ENCODE data around the gene WDFY3. TPM values are rescaled to one million over a fixed set of nuclear protein-coding genes. Genes with fewer than 3 reads are reported as not detected.

Gene WDFY3
- total and polyA plus RNA-seq, 2 of the 13 experiments (the other 11 are each of a cell fraction or from before 2014, with no cell fraction given): 16.7 to 24.5 TPM

- no peak overlapping the region for H3K4me3 ChIP-seq (replicated peaks in 1 of 3; ENCODE audit: insufficient read depth in 1 of 3, low read depth in 2 of 3, low read length in 3 of 3)
- intact Hi-C loops (cut with micrococcal nuclease; ENCODE audit: unreplicated experiment) (no loop called here), in situ Hi-C loops (cut with HindIII; ENCODE audit: extremely low pct_ligation_motif_present, low pct_unique_long_range_greater_than_20kb) (no loop called here)
- FAIRE-seq (no peak), DNase-seq (ENCODE audit: low spot score) (no peak), ATAC-seq (no peak)
- H4K20me1 ChIP-seq (ENCODE audit: insufficient read depth, low read length): no peaks in the 10 kb centered on the region
- H3K9ac ChIP-seq (ENCODE audit: insufficient read depth, low read depth, low read length): no peak overlapping the region
- ChIA-PET POLR2A (no interaction called here), CTCF (ENCODE audit: low intra/inter-chr PET ratio, low total read pairs) (no interaction called here)
- H3K27me3 ChIP-seq (ENCODE audit: control insufficient read depth in 1 of 2, insufficient read depth in 2 of 2, low read length in 2 of 2): no peaks in the 10 kb centered on the region
- no peak overlapping the region for H3K4me2 ChIP-seq (ENCODE audit: low read depth, low read length)
- TF ChIP-seq ZNF879 (CRISPR knock-in tag; IDR thresholded peaks at IDR 0.05): no peak
- no peak for TF ChIP-seq TEAD2 (CRISPR knock-in tag; IDR thresholded peaks at IDR 0.05)
- H3K9me3 ChIP-seq (ENCODE audit: low read length): no peaks in the 10 kb centered on the region
- H2AFZ ChIP-seq (ENCODE audit: low read length): no peak overlapping the region
- H3K4me1 ChIP-seq (ENCODE audit: insufficient read depth, low read length): no peaks in the 10 kb centered on the region
- H3K79me2 ChIP-seq (ENCODE audit: insufficient read depth, low read length): no peaks in the 10 kb centered on the region
- 0 out of 5 replicates have a peak, but pooled peaks cover 0 to 4% of the 10 kb centered on the region in 2 experiments for H3K36me3 ChIP-seq (replicated peaks in 1 of 2; ENCODE audit: control insufficient read depth in 1 of 2, insufficient read depth in 2 of 2, low read length in 2 of 2)
- BruUV-seq (replicated peaks): no TSS peak
- no peak overlapping the region for H3K27ac ChIP-seq (ENCODE audit: extremely low read length, insufficient read depth, low read length)
- WGBS (ENCODE audit: low lambda C conversion rate): 95% methylated on average over 4 of the region's 4 CpGs
Measured at GRCh38 chr4:84879651-84880200, 86.8 kb downstream of the WDFY3 start.

- H3K4me1 ChIP-seq (ENCODE audit: insufficient read depth, low read length): no peaks in the 10 kb centered on the region
- POLR2A ChIA-PET: no interaction called here
- no peak overlapping the region for H3K4me2 ChIP-seq (ENCODE audit: low read depth, low read length)
- no peaks in the 10 kb centered on the region for H3K27me3 ChIP-seq (ENCODE audit: control insufficient read depth in 1 of 2, insufficient read depth in 2 of 2, low read length in 2 of 2)
- FAIRE-seq: no peak
- H3K4me3 ChIP-seq (replicated peaks in 1 of 3; ENCODE audit: insufficient read depth in 1 of 3, low read depth in 2 of 3, low read length in 3 of 3): no peak overlapping the region
- 0 out of 5 replicates have a peak, but pooled peaks cover 0 to 3% of the 10 kb centered on the region in 2 experiments for H3K36me3 ChIP-seq (replicated peaks in 1 of 2; ENCODE audit: control insufficient read depth in 1 of 2, insufficient read depth in 2 of 2, low read length in 2 of 2)
- no peak for ATAC-seq
- H3K27ac ChIP-seq (ENCODE audit: extremely low read length, insufficient read depth, low read length): no peak overlapping the region
- DNase-seq (ENCODE audit: low spot score): no peak
- 97% methylated on average over 3 of the region's 3 CpGs for WGBS (ENCODE audit: low lambda C conversion rate)
- TF ChIP-seq FOXK1 (CRISPR knock-in tag; IDR thresholded peaks at IDR 0.05; ENCODE audit: borderline replicate concordance, low read depth): no peak
- TF ChIP-seq U2AF1 (optimal IDR thresholded peaks at IDR 0.05; ENCODE audit: low read depth, low read length): no peak
- TF ChIP-seq ZNF235 (CRISPR knock-in tag; IDR thresholded peaks at IDR 0.05; ENCODE audit: borderline replicate concordance): no peak
- TF ChIP-seq GATAD2A (CRISPR knock-in tag; IDR thresholded peaks at IDR 0.05): no peak
- TF ChIP-seq ELF3 (CRISPR knock-in tag; IDR thresholded peaks at IDR 0.05): no peak
- TF ChIP-seq TAF1 (CRISPR knock-in tag; IDR thresholded peaks at IDR 0.05): no peak
- TF ChIP-seq KLF13 (CRISPR knock-in tag; IDR thresholded peaks at IDR 0.05): no peak
- no peak for TF ChIP-seq REXO4 (CRISPR knock-in tag; IDR thresholded peaks at IDR 0.05; ENCODE audit: borderline replicate concordance)
- no peak for TF ChIP-seq CCAR2 (optimal IDR thresholded peaks at IDR 0.05; ENCODE audit: low read depth, low read length)
- TF ChIP-seq FOXK2 (IDR thresholded peaks at IDR 0.05): no peak
- no peak for TF ChIP-seq MEIS1 (CRISPR knock-in tag; IDR thresholded peaks at IDR 0.05; ENCODE audit: borderline replicate concordance)
- no peak for TF ChIP-seq HMG20A (CRISPR knock-in tag; IDR thresholded peaks at IDR 0.05; ENCODE audit: borderline replicate concordance)
- TF ChIP-seq ARNTL (CRISPR knock-in tag; IDR thresholded peaks at IDR 0.05): no peak
- TF ChIP-seq ZNF530 (CRISPR knock-in tag; IDR thresholded peaks at IDR 0.05; ENCODE audit: low read depth): no peak
- no peak for TF ChIP-seq ZBTB8A (CRISPR knock-in tag; IDR thresholded peaks at IDR 0.05; ENCODE audit: borderline replicate concordance, low read depth)
- TF ChIP-seq SOX5 (CRISPR knock-in tag; IDR thresholded peaks at IDR 0.05; ENCODE audit: borderline replicate concordance): no peak
- in situ Hi-C loops (cut with HindIII; ENCODE audit: extremely low pct_ligation_motif_present, low pct_unique_long_range_greater_than_20kb): no loop called here
- no peak overlapping the region for H2AFZ ChIP-seq (ENCODE audit: low read length)
- BruUV-seq (replicated peaks): no TSS peak
- no peaks in the 10 kb centered on the region for H3K9me3 ChIP-seq (ENCODE audit: low read length)
- CTCF ChIA-PET (ENCODE audit: low intra/inter-chr PET ratio, low total read pairs): no interaction called here
- no peak overlapping the region for H3K9ac ChIP-seq (ENCODE audit: insufficient read depth, low read depth, low read length)
- intact Hi-C loops (cut with micrococcal nuclease; ENCODE audit: unreplicated experiment): no loop called here
- no peaks in the 10 kb centered on the region for H3K79me2 ChIP-seq (ENCODE audit: insufficient read depth, low read length)
- H4K20me1 ChIP-seq (ENCODE audit: insufficient read depth, low read length): no peaks in the 10 kb centered on the region
Measured at GRCh38 chr4:84878546-84878945, 87.9 kb downstream of the WDFY3 start.
